SK-N-SH treated with all-trans-retinoic acid at 6 μM for 48 hours (cell line): ENCODE measurements around the gene DPYSL3.

Experiments used
- ATAC-seq: fragments of 200-7000 bp; cut with Tn5 transposase; 3 replicates; pipeline ENCODE4 v1.9.1; 2020; ENCODE audit warnings: mild to moderate bottlenecking, moderate library complexity
- ARNTL ChIP-seq: fragments of 450-650 bp; formaldehyde crosslinking; IDR thresholded peaks from 2 replicates; pipeline ENCODE4 v1.5.0; 2020; ENCODE audit warnings: low read depth, mild to moderate bottlenecking, moderate library complexity, borderline replicate concordance
- BACH2 ChIP-seq: fragments of 250-450 bp; sonication (Bioruptor Pico); IDR thresholded peaks from 2 replicates; pipeline ENCODE4 v1.9.0; 2021; ENCODE audit warnings: mild to moderate bottlenecking, borderline replicate concordance
- ESRRG ChIP-seq: fragments of 250-450 bp; sonication (Bioruptor Pico); IDR thresholded peaks from 2 replicates; pipeline ENCODE4 v1.6.1; 2021; ENCODE audit warnings: mild to moderate bottlenecking
- ISL1 ChIP-seq: fragments of 250-450 bp; sonication (Bioruptor Pico); IDR thresholded peaks from 2 replicates; pipeline ENCODE4 v2.1.2; 2022; ENCODE audit warnings: mild to moderate bottlenecking, moderate library complexity
- OSR1 ChIP-seq: fragments of 250-450 bp; sonication (Bioruptor Pico); IDR thresholded peaks from 2 replicates; pipeline ENCODE4 v1.8.0; 2022; ENCODE audit warnings: moderate library complexity, mild to moderate bottlenecking, inconsistent platforms
- RARB ChIP-seq: fragments of 250-450 bp; sonication (Bioruptor Pico); IDR thresholded peaks from 2 replicates; pipeline ENCODE4 v1.8.0; 2021; ENCODE audit warnings: mild to moderate bottlenecking, moderate library complexity
- SNAI2 ChIP-seq: fragments of 250-450 bp; sonication (Bioruptor Pico); IDR thresholded peaks from 2 replicates; pipeline ENCODE4 v1.5.0; 2020; ENCODE audit warnings: mild to moderate bottlenecking, moderate library complexity
- TOX ChIP-seq: fragments of 250-450 bp; sonication (Bioruptor Pico); IDR thresholded peaks from 2 replicates; pipeline ENCODE4 v1.8.0; 2021; ENCODE audit warnings: mild to moderate bottlenecking, moderate library complexity, borderline replicate concordance
- ZFP3 ChIP-seq: fragments of 250-450 bp; sonication (Bioruptor Pico); IDR thresholded peaks from 2 replicates; pipeline ENCODE4 v1.5.0; 2020; ENCODE audit warnings: mild to moderate bottlenecking, moderate library complexity
- ZFP30 ChIP-seq: fragments of 450-650 bp; formaldehyde crosslinking; IDR thresholded peaks from 2 replicates; pipeline ENCODE4 v1.5.0; 2022; ENCODE audit warnings: mild to moderate bottlenecking, moderate library complexity
- ZNF565 ChIP-seq: fragments of 450-650 bp; formaldehyde crosslinking; conservative IDR thresholded peaks from 2 replicates; pipeline ENCODE4 v1.5.0; 2020; ENCODE audit warnings: low read depth, mild to moderate bottlenecking, moderate library complexity
- ZNF70 ChIP-seq: fragments of 450-650 bp; formaldehyde crosslinking; IDR thresholded peaks from 2 replicates; pipeline ENCODE4 v1.5.0; 2020; ENCODE audit warnings: mild to moderate bottlenecking, moderate library complexity
- TF ChIP-seq, protein P1 (sequence below): fragments of 250-450 bp; sonication (Bioruptor Pico); IDR thresholded peaks from 2 replicates; pipeline ENCODE4 v1.5.0; 2020; ENCODE audit warnings: mild to moderate bottlenecking, moderate library complexity
- TF ChIP-seq, protein P2 (sequence below): fragments of 250-450 bp; sonication (Bioruptor Pico); IDR thresholded peaks from 2 replicates; pipeline ENCODE4 v1.5.1; 2020; ENCODE audit warnings: low read depth, mild to moderate bottlenecking, moderate library complexity
- TF ChIP-seq, protein P3 (sequence below): fragments of 250-450 bp; sonication (Bioruptor Pico); IDR thresholded peaks from 2 replicates; pipeline ENCODE4 v1.8.0; 2020; ENCODE audit warnings: mild to moderate bottlenecking, moderate library complexity, borderline replicate concordance
- TF ChIP-seq, protein P4 (sequence below): fragments of 250-450 bp; sonication (Bioruptor Pico); IDR thresholded peaks from 2 replicates; pipeline ENCODE4 v1.5.1; 2021; ENCODE audit warnings: mild to moderate bottlenecking, moderate library complexity
- TF ChIP-seq, protein P5 (sequence below): fragments of 250-450 bp; sonication (Bioruptor Pico); IDR thresholded peaks from 2 replicates; pipeline ENCODE4 v1.8.0; 2021; ENCODE audit warnings: low read depth, mild to moderate bottlenecking, moderate library complexity, borderline replicate concordance

The DPYSL3 gene

DNA sequence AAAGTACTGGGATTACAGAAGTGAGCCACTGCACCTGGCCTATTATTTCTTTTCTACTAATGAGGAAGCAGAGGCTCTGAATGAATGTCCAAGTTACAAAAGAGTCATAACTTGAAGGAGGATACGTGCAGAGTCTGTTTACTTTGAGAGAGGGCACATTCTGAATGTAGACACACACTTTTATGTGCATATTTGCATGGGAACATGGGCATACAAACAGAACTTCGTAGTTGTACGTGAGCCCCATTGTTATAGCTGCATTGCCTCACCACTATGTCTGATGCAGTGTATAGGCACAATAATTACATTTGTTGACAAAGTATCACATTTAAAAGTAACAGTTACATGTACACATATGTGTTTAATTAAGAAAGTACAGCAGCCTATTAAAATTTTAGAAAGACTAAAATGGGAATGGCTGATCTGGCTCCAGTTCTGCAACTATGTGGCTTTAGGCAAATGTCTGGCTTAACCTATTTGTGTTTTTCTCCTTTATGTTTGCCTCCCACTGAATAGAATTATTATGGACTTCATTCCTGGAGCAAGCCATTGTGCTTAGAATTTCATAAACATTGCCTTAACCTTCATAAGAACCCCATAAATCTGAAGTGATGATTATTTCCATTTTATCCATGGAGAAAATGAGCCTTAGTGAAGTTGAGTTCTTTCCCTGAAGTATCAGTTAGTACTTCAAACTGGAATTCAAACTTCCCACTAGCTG is 3.0 kb upstream of the DPYSL3 start:
- TF ChIP-seq ZNF70 (CRISPR knock-in tag): no peak
- TF ChIP-seq, protein P1, sequence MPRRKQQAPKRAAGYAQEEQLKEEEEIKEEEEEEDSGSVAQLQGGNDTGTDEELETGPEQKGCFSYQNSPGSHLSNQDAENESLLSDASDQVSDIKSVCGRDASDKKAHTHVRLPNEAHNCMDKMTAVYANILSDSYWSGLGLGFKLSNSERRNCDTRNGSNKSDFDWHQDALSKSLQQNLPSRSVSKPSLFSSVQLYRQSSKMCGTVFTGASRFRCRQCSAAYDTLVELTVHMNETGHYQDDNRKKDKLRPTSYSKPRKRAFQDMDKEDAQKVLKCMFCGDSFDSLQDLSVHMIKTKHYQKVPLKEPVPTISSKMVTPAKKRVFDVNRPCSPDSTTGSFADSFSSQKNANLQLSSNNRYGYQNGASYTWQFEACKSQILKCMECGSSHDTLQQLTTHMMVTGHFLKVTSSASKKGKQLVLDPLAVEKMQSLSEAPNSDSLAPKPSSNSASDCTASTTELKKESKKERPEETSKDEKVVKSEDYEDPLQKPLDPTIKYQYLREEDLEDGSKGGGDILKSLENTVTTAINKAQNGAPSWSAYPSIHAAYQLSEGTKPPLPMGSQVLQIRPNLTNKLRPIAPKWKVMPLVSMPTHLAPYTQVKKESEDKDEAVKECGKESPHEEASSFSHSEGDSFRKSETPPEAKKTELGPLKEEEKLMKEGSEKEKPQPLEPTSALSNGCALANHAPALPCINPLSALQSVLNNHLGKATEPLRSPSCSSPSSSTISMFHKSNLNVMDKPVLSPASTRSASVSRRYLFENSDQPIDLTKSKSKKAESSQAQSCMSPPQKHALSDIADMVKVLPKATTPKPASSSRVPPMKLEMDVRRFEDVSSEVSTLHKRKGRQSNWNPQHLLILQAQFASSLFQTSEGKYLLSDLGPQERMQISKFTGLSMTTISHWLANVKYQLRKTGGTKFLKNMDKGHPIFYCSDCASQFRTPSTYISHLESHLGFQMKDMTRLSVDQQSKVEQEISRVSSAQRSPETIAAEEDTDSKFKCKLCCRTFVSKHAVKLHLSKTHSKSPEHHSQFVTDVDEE (CRISPR knock-in tag): no peak
- TF ChIP-seq, protein P2, sequence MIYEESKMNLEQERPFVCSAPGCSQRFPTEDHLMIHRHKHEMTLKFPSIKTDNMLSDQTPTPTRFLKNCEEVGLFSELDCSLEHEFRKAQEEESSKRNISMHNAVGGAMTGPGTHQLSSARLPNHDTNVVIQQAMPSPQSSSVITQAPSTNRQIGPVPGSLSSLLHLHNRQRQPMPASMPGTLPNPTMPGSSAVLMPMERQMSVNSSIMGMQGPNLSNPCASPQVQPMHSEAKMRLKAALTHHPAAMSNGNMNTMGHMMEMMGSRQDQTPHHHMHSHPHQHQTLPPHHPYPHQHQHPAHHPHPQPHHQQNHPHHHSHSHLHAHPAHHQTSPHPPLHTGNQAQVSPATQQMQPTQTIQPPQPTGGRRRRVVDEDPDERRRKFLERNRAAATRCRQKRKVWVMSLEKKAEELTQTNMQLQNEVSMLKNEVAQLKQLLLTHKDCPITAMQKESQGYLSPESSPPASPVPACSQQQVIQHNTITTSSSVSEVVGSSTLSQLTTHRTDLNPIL (CRISPR knock-in tag): no peak
- TF ChIP-seq, all 23 proteins: peak for 0
- ATAC-seq: no peak

DNA sequence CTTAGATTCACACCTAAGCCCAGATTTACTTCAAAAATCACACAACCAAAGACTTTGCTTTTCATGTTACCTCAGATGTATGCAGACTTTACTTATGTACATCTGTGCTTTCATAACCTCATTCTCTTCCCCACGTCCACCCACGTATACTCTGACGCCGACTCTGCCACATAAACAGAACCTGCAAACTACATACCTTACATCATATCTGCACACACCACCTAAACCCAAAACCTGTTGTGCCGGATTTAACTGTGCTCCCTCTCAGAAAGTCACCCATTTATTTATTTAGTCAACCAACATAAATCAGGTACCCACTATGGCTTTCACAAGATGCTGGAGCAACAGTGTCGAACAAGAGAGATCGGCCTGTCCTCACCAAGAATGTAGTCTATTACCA is 1.0 kb upstream of the DPYSL3 start:
- TF ChIP-seq ZNF70 (CRISPR knock-in tag) (no peak), TOX (no peak), ZNF565 (no peak), ARNTL (CRISPR knock-in tag) (no peak), BACH2 (CRISPR knock-in tag) (no peak), RARB (CRISPR knock-in tag) (no peak), SNAI2 (no peak), ESRRG (no peak), ISL1 (CRISPR knock-in tag) (no peak), OSR1 (CRISPR knock-in tag) (no peak)
- TF ChIP-seq, protein P3, sequence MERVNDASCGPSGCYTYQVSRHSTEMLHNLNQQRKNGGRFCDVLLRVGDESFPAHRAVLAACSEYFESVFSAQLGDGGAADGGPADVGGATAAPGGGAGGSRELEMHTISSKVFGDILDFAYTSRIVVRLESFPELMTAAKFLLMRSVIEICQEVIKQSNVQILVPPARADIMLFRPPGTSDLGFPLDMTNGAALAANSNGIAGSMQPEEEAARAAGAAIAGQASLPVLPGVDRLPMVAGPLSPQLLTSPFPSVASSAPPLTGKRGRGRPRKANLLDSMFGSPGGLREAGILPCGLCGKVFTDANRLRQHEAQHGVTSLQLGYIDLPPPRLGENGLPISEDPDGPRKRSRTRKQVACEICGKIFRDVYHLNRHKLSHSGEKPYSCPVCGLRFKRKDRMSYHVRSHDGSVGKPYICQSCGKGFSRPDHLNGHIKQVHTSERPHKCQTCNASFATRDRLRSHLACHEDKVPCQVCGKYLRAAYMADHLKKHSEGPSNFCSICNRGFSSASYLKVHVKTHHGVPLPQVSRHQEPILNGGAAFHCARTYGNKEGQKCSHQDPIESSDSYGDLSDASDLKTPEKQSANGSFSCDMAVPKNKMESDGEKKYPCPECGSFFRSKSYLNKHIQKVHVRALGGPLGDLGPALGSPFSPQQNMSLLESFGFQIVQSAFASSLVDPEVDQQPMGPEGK (CRISPR knock-in tag): no peak
- TF ChIP-seq, protein P2 (CRISPR knock-in tag): no peak
- no peak for ATAC-seq

DNA sequence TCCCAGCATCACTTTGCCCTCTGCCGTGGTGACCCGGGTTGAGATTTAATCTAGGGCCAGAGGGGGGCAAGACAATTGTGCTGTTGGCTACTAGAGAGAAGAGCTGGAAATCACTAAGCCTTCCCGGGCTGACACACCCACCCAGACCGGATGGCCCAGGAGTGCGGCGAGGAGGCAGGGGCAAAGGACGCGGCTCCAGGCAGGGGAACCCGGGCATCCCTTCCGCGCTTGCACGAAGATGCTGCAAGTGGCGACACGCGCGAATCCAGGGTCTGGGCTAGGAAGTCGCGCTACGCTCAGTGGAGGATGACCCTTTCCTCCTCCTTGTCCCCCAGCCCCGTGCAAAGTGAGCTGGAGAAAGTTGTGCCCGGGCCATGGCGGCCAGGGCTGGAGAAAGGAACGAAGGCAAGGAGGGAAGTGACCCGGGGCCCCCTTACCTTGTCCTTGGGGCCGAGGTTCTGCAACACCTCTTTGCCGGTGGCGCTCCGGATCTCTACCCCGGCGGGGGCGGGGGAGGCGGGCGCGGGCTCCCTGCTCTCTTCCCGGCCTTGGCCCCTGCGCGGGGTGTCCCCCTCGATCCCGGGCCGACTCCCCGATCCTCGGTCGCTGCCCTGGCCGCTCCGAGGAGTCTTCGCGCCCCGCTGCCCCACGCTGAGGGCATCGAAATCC is 693 bp downstream of the DPYSL3 start:
- TF ChIP-seq RARB (CRISPR knock-in tag): no peak
- no peak for TF ChIP-seq SNAI2
- TF ChIP-seq TOX: no peak
- no peak for TF ChIP-seq ZFP30 (CRISPR knock-in tag)
- TF ChIP-seq, protein P4, sequence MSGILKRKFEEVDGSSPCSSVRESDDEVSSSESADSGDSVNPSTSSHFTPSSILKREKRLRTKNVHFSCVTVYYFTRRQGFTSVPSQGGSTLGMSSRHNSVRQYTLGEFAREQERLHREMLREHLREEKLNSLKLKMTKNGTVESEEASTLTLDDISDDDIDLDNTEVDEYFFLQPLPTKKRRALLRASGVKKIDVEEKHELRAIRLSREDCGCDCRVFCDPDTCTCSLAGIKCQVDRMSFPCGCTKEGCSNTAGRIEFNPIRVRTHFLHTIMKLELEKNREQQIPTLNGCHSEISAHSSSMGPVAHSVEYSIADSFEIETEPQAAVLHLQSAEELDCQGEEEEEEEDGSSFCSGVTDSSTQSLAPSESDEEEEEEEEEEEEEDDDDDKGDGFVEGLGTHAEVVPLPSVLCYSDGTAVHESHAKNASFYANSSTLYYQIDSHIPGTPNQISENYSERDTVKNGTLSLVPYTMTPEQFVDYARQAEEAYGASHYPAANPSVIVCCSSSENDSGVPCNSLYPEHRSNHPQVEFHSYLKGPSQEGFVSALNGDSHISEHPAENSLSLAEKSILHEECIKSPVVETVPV (CRISPR knock-in tag): no peak
- TF ChIP-seq ARNTL (CRISPR knock-in tag): no peak
- TF ChIP-seq, protein P5, sequence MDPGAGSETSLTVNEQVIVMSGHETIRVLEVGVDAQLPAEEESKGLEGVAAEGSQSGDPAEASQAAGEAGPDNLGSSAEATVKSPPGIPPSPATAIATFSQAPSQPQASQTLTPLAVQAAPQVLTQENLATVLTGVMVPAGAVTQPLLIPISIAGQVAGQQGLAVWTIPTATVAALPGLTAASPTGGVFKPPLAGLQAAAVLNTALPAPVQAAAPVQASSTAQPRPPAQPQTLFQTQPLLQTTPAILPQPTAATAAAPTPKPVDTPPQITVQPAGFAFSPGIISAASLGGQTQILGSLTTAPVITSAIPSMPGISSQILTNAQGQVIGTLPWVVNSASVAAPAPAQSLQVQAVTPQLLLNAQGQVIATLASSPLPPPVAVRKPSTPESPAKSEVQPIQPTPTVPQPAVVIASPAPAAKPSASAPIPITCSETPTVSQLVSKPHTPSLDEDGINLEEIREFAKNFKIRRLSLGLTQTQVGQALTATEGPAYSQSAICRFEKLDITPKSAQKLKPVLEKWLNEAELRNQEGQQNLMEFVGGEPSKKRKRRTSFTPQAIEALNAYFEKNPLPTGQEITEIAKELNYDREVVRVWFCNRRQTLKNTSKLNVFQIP (CRISPR knock-in tag): no peak
- no peak for TF ChIP-seq ZNF70 (CRISPR knock-in tag)
- no peak for TF ChIP-seq ZFP3 (CRISPR knock-in tag)
- no peak for TF ChIP-seq ZNF565
- peak; percentile 63 for ATAC-seq
